ENCODE results near the gene MAP3K4.
"Not testable (repeated sequence)": the region's sequence is repeated elsewhere in the genome, so short reads cannot be mapped to it uniquely, and the experiment has no call there.

MAP3K4 gene

DNA sequence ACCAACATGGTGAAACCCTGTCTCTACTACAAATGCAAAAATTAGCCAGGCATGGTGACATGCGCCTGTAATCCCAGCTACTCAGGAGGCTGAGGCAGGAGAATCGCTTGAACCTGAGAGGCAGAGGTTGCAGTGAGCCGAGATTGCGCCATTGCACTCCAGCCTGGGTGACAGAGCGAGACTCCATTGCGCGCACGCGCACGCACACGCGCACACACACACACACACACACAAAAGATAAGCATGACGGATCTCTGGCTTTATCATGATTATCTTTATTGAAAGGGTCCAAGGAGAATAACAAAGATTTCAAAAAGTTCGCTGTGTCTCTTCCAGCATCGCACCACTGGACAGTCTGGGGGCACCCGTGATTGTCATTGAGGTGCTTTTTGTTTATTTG lies 19.0 kb upstream of the MAP3K4 start:
- DNase-seq = not testable (repeated sequence)

DNA sequence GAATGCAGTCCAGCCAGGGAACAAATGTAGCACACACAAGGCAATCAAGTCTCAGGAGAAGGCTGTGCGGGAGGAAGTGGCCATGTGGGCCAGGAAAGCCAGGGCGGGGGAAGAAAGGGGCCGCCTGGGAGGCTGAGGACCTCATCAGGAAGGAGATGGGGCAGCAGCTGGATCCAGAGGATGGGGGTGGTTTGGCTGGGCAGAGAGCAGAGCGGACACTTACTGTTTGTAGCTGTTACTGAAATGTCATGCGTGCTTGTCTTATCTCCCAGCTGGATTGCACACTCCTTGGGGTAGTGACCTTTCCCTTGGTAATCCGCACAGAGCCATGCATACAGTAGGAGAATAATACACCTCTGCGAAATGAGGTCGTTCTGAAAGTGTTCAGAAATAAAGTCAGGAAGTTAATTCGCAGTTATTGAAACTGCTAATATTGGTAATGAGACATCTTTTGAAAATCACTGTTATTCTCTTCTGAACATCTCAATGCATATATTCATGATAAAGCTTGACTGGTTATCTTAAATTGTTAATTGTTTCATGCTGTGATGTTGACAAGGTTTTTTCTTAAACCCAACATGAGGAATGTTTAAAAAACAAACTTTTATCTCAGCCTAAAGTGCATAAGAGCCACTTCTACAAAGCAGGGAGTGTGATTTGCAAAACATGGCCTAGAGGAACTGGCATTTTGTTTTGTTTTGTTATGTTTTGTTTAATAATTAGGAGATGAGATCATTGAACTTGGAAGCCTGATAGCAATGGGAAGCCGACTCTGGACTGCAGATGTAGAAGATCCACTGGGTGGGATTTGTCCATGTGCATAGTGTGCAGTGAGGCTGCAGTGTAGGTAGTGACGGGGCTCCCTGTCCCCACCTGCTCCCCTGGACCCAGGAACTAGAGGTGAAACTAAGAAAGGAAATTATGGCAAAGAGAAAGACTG lies 18.0 kb upstream of the MAP3K4 start:
- no peak for DNase-seq

DNA sequence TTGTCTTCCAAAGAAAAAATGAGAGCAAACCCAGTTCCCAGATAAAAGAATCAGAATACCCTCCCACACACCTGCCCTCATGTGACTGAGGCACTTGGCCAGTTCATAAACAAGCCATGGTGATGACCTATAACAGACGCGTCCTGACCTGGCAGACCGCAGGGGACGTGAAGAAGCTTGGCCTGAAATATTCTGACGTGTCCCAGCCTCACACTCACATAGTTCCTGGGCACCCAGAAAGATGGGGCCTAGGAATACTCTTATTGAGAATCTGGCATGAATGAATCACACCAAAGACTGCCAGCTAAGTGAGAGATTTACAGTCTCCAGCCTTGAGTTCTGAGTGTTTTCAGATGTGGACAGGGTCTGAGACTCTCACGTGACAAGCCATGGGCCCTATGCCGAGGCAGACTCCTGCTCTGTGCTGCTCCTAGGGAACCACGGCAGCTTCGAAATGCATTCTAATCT lies 17.2 kb upstream of the MAP3K4 start:
- no peak for DNase-seq

DNA sequence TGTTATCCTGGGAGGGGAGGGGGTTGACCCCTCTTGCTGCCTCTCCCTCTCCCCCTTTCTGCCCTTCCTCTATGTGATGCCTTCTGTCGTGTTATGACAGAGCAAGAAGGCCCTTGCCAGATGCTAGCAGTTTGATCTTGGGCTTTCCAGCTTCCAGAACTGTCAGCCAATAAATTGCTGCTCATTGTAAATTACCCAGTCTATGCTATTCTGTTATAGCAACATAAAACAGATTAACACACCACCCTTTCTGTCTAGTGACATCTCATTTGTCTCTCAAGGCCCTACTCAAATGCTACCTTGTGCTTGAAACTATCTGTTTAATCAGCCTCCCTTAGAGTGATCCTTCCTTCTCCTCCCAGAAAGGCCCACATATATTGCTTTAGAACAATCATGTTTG lies 16.4 kb upstream of the MAP3K4 start:
- DNase-seq = no peak

DNA sequence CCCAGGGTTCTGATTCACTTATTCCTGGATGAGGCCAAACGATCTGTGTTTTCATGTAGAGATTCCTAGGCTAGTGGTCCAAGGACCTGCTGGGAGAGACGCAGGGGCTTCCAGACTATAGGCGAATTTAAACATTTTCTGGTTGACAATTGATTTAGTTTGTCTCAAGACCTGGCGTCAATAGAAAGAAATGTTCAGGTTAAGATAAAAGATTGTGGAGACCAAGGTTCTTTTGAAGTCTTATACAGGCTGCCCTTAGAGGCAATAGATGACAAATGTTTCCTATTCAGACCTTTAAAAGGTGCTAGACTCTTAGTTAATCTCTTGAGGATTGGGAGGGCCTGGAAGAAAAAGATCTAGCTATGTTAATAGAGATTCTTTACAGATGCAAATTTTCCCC lies 15.6 kb upstream of the MAP3K4 start:
- DNase-seq = not testable (repeated sequence)

DNA sequence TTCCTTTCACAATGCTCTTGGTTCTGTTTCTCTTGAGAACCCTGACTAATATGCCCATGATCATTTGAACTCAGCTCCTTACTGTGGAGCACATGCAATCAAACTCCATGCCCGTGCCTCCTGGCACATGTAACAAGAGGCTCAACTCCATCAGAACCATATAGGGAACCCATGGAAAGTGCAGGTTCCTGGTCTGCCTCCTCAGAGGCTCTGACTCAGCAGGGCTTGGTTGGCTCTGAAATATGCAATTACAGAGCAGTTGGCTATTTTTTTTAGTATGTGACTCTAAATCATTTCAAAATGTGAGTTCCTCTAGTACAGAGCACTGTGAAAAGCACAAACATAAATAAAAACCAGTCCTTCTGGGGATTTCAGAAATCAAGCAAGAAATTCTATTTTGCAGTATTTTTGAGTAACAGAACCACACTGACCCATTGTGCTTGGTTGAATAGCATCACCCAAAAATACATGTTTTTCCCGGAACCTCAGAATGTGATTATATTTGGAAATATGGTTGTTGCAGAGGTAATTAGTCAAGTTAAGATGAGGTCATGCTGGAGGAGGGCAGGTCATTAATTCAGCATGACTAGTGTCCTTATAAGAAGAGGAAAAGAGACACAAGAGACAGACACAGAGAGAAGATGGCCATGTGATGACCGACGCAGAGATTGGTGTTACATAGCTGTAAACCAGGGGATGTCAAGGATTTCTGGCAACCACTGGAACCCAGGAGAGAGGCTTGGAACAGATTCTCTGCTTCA lies 13.2 kb upstream of the MAP3K4 start:
- DNase-seq = no peak

DNA sequence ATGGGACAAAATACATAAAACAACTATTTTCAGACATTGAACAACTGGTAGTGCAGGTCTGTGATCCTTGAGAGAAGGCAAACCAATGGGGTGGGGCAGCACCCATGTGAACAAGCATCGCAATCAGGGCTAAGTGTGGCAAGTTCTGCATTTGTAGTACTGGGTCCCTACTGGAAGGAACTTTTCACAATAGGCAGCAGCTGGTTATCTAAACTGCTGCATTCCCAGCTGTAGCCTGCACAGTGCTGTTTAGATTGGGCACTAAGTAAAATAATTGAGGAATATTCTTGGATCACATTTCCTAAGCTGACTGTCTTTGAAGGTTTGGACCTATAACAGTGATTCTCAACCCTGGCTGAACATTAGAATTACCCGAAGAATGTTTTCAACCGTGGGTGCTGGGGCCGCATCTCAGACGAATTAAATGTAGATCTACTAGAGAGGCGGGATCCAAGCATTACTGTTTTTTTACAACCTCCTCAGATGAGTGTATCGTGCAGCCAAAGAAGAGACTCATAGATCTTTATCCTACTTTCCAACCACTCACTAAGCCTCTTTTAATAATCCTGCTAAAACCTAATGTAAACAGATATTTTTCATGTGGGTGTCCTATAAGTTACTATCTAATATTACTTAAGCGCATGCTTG lies 12.4 kb upstream of the MAP3K4 start:
- no peak for DNase-seq

DNA sequence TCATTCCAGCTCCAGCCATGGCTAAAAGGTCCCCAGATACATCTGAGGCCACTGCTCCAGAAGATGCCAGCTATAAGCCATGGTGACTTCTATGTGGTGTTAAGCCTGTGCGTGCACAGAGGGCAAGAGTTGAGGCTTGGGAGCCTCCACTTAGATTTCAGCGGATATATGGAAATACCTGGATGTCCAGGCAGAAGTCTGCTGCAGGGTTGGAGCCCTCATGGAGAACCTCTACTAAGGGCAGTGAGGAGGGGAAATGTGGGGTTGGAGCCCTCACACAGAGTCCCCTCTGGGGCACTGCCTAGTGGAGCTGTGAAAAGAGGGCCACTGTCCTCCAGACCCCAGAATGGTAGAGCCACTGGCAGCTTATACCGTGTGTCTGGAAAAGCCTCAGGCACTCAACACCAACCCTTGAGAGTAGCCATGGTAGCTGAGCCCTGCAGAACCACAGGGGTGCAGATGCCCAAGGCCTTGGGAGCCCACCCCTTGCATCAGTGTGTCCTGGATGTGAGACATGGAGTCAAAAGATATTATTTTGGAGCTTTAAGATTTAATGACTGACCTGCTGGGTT lies 8.1 kb upstream of the MAP3K4 start:
- not testable (repeated sequence) for DNase-seq

DNA sequence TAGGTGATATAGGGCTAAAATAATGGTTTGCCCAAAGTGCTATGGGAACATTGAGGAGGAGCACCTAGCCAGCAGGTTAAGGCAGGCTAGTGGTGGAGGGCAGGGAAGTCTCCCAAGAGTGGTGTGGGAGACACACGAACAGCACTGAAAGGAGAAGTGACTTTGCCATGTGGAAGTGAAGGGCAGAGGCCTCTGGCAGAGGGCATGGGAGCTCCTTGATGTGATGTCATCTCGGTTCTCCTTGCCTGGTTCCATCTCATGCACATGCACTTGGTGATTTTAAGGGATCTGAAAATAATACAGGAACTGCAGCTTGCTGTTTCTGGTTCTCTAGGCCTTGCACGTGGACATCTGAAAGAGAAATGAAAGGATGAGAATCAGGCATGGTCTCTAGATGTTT lies 4.7 kb upstream of the MAP3K4 start:
- no peak for DNase-seq

DNA sequence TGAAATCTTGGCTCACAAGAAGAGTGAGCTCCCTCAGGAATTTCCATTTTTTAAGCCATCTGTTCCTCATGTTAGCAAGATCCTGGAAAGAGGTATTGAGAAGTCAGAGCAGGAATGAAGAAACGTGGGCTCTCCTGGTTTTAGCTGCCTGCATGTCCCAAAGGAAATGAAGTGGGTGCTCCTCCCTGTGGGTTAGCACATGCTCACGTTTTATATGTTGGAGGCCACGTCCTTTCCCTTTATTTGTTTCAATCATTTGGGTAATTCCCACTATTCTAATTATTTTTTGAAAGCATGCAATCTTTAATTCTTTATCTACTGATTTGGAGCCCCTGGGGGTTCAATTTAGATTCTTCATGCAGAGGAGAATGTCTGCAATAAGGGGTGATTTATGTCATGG lies 4.3 kb upstream of the MAP3K4 start:
- DNase-seq = no peak

DNA sequence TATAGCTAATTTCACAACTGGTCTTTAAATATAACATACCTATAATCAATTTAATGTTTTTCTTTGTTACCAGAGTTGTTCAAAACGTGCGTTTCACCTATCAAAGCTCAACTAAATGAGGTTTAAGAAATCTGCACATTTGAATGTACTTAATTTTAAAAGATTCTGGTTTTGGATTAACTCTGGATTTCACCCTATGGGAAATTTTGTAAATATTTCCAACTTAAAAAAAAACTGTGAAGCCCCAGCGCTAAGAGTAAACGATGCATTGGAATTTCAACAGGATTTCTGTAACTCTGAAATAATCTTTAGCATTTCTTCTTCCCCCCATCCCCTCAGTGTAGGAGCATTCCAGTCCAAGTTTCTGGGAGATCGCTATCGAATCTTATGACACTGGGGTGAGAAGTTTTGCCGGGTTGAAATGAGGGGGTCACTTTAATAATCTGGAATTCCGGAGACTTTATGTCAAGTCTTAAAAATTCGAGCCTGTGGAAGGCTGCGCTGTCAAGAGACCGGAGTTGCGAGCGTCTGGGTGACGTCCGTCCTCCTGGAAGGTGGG lies 643 bp upstream of the MAP3K4 start:
- no peak for DNase-seq

DNA sequence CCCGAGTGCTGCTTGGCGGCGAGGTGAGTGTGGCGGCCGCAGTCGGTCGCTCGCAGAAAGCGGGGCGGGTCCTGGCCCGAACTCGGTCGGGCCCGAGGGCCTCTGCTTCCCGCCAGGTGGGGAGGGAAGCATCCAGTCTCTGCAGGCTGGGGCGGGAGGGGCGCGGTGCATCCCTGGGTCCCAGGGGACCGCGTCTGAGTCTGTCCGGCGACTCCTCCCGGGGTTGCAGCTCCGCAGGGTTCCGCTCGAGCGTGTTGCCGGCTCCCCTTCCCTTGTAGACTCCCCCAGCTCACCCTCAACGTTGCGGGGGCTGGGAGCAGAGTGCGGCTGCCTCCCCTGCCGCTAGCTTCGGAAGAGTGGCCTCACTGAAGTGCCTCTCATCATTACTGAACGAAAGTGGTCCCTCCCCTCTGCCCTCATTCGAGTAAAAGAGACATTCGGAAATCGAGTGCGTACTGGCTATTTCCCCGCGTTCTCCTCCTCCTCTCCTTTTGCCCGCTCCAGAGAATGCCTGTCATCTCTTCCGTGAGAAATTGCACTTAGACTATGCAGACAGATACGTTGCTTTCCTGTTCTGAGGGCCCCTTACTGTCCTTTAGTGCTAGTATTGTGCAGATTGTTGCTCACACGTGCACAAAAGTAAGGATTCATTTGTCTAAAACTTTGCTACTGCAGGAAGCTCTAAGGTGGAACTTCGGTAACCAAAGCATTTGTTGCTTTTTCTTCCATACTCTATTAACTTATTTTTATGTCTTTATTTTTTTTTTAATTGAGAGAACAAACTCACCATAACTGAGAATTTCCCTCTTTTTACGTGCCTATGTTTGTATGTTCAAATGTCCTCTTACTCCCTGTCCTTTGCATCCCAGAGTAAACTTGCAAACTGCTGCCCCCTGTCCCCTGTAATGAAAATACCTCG lies 751 bp downstream of the MAP3K4 start:
- peak; percentile 68 for DNase-seq

DNA sequence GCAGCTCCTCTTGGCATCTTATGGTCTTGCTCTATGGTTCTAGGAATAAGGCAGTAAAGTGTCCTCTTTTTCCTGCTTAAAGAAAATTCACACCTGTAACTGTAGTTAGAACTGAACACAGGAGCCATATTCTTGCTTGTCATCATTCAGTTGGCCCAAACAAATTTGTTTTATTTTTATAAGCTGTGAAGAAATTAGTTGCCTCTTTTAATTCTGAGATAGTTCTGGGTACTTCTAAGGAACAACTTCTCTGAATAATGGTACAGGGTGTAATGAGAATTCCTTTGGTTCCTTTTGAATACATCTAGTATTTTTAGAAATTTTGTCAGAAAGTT lies 1.4 kb downstream of the MAP3K4 start:
- no peak for DNase-seq

DNA sequence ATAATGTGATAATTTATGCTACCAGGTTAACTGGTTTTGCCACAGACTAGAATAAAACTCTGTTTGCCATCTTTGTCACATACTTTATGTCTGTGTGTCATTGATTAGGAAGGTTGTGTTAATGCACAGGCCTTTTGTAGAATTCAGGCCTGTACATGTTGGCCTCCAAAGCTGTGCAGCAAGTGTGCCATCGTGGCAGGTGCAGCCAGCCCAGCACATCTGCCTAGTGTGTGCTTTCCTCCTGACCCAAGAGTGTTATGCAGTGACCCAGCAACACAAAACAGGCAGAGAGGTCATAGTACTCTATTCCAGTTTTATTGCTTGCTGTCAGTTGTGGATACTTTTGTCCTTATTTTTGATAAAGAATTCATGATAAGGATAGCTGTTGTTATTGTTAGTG lies 3.7 kb downstream of the MAP3K4 start:
- DNase-seq = no peak

DNA sequence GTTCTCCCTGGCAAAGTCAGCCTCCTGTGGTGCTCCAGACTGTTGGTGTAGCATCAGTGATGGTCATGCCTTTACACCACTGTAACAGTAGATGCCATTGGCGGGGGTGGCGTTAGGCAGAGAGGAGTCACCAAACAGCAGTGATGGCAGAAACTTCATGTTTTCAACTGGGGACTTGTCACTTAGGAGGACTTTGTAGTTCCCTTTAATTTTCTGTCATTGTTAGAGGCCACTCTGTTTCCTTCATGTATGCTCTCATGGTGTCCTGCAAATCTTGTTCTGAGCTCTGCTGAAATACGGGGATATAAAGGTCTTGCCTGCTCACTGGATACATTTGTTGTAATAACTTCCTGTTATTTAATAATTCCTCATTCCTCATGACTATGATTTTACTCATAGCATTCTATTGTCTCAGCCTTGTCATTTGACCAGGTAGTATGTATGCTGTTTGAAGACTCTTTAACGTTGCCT lies 4.6 kb downstream of the MAP3K4 start:
- DNase-seq = no peak

DNA sequence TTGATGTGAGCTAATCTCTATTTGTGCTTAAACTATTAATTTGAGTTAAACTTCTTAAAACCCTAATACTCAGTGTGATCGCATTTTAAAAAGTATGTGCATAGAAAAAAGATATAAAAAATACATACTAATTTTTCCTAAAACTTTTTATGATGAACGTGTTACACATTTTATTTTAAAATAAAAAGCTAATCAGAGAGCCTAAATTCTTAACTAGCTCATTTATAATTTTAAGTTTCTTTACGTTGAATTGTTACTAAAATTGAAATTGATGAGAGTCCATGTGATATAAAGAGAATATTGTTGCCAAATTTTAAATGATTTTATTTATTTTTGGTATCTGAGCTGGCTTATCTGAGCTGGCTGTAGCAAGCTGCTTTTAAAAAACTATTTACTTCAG lies 6.6 kb downstream of the MAP3K4 start:
- no peak for DNase-seq

DNA sequence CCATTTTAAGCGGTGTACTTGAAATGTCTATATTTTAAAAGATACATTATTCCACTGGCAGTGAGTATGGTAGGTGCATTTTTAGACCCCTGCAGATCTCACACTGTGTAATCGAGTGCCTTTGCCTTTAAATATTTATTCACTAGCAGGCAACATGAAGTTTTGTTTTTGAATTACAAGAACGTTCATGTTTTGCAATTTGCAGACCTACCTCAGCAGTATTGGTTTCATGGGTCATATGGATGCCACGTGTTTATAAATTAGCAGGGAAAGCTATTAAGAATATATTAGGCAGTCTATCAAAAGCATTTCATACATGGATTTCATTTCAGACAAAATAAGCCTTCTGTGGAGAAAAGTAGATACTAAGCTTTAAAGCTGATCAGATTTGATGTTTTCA lies 7.2 kb downstream of the MAP3K4 start:
- DNase-seq = no peak

DNA sequence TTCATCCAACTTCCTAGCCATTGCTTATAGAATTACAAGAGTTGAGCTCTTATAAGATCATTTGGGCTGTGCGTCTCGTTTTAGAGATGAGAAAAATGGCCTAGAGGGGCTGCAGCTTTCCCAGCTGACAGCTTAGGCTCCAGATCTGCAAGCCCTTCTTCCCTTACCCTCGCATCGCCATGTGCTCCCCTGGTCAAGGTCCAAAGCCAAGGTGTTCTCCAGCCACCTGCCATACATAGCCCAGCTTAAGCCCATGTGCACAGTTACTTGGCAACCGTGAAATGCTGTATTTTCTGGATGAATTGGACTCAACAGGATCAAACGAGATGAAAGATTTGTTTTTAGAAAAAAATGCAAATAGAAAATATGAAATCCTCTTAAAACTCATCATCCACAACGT lies 7.9 kb downstream of the MAP3K4 start:
- DNase-seq = no peak

DNA sequence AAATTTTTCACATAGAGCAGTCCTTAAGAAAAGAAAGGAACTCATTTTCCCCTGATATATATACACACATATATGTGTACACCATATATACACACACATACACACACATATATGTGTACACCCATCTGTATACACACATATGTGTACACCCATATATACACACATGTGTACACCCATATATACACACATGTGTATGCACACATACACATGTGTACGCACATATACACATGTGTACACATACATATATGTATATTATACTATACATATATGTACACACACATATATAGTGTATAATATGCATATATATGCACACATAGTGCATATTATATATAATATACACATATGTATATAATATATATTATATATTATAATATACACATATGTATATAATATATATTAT lies 9.1 kb downstream of the MAP3K4 start:
- DNase-seq = no peak

DNA sequence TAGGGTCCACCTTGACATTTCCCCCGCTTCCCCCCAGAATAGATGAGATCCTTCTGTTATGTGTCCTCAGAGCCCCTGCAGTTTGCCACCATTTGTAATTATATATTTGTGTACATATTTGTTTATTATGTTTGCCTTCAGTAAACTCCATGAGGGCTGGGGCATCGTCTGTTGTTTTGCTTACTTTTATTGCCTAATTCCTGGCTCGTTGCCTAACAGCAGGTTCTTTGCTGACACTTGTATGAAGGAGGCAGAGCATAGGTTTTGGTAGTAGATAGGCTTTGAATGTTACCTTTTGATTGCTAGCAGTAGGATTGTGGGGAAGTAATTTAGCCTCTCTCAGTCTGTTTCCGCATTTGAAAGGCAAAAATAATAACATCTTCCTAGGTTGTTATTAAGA lies 9.9 kb downstream of the MAP3K4 start:
- no peak for DNase-seq

DNA sequence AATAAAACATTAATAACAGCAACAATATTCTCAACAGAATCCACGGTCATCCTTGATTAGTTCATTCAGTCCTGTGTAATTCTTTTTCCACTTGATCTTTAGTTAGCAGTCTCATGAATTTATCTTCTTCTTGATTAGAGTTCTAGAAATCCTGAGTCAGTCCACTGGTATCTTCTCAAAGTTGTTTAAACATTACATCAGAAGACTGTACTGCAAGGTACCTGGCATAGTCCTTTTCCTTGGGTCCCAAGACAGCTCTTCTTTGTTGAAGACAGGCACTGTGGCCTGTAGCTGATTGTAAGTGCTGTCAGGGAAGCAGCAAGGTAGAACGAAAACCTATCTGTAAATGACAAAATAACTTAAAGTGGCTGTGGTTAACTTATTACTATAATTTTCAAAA lies 11.8 kb downstream of the MAP3K4 start:
- no peak for DNase-seq

DNA sequence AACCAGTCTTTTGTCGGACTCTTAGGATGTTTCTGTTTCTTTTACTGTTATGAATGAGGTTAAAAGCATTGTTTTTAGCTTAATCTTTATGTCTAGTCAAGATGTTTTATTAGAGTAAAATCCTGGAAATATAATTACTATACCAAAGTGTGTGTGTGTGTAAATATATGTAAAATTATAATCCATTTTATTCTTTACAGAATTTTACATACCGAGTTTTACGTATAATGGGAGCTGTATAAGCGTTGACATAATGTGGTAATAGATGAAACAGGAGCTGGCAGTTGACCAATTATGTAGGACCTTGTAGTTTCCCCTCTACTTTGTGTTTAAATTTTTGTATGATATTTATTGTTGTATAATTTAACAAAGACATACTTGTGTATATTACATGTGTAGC lies 16.7 kb downstream of the MAP3K4 start:
- DNase-seq = no peak
